ENCODE results near the gene RNF8.
"Not testable (repeated sequence)": the region's sequence is repeated elsewhere in the genome, so short reads cannot be mapped to it uniquely, and the experiment has no call there.

RNF8 gene

DNA sequence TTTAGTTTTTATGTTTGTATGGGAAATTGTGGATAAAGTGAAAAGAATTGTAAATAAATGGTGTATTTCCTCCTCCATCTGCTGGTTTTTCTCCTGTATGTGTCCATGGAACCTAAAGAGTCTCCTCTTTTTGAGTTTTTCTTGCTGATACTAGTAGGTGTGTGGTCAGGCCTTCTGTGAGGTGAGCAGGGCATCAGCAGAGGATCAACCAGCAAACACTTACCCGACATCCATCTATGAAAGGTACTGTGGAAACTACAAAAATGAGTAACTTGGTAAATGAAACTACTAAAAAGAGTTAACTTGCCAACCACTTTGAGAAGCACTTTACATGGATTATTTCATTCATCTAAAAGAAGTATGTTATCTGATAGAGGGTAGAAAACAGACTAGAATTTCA, 20.9 kb upstream of the RNF8 start:
- in situ Hi-C loops (cut with MboI; ENCODE audit: low pct_unique_long_range_greater_than_20kb, low sequenced_read_pairs, unreplicated experiment), result no loop called here
- TF ChIP-seq, protein P1, sequence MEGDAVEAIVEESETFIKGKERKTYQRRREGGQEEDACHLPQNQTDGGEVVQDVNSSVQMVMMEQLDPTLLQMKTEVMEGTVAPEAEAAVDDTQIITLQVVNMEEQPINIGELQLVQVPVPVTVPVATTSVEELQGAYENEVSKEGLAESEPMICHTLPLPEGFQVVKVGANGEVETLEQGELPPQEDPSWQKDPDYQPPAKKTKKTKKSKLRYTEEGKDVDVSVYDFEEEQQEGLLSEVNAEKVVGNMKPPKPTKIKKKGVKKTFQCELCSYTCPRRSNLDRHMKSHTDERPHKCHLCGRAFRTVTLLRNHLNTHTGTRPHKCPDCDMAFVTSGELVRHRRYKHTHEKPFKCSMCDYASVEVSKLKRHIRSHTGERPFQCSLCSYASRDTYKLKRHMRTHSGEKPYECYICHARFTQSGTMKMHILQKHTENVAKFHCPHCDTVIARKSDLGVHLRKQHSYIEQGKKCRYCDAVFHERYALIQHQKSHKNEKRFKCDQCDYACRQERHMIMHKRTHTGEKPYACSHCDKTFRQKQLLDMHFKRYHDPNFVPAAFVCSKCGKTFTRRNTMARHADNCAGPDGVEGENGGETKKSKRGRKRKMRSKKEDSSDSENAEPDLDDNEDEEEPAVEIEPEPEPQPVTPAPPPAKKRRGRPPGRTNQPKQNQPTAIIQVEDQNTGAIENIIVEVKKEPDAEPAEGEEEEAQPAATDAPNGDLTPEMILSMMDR (IDR thresholded peaks at IDR 0.05; ENCODE audit: extremely low read depth, insufficient read depth, missing control alignments), result no peak
- DNase-seq (ENCODE audit: low spot score), result no peak

DNA sequence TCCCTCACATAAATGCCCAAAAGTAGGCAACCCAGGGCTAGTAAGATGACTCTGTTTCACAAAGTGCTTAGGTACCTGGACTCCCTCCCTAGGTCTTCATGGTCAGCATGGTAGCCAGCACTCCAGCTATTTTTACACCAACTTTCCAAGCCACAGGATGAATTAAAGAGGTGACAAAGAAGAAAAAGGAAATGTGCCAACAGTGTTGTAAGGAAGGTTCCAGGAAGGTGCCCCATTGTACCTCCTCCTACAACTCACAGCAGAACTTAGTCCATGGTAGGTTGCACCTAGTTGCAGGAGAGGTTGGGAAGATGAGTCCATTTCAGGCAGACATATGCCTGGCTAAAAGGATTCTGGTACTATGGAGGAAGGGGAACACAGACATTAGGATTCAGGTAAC, 19.7 kb upstream of the RNF8 start:
- TF ChIP-seq, protein P1 (IDR thresholded peaks at IDR 0.05; ENCODE audit: extremely low read depth, insufficient read depth, missing control alignments), result no peak
- in situ Hi-C loops (cut with MboI; ENCODE audit: low pct_unique_long_range_greater_than_20kb, low sequenced_read_pairs, unreplicated experiment), result no loop called here
- DNase-seq (ENCODE audit: low spot score), result no peak

DNA sequence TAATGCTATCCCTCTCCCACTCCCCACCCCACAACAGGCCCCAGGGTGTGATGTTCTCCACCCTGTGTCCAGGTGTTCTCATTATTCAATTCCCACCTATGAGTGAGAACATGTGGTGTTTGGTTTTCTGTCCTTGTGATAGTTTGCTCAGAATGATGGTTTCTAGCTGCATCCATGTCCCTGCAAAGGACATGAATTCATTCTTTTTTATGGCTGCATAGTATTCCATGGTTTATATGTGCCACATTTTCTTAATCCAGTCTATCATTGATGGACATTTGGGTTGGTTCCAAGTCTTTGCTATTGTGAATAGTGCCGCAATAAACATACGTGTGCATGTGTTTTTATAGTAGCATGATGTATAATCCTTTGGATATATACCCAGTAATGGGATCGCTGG, 15.5 kb upstream of the RNF8 start:
- DNase-seq (ENCODE audit: low spot score); in situ Hi-C loops (cut with MboI; ENCODE audit: low pct_unique_long_range_greater_than_20kb, low sequenced_read_pairs, unreplicated experiment): not testable (repeated sequence)

DNA sequence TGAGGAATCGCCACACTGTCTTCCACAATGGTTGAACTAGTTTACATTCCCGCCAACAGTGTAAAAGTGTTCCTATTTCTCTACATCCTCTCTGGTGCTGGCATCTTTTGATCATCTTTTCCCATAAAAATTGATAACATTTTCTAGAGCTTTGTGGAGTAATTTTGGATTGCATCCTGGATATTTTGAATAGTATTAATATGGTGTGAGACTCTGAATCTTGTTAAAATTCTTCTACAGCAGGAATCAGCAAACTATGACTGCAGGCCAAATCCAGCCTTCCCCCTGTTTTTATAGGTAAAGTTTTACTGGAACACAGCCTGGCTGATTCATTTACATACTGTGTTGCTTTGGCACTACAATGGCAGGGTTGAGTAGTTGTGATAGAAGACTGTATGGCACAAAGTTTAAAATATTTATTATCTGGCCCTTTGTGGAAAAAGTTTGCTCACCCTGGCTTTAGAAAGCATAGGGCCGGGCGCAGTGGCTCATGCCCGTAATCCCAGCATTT, 15.0 kb upstream of the RNF8 start:
- in situ Hi-C loops (cut with MboI; ENCODE audit: low pct_unique_long_range_greater_than_20kb, low sequenced_read_pairs, unreplicated experiment), result no loop called here
- TF ChIP-seq, protein P1 (IDR thresholded peaks at IDR 0.05; ENCODE audit: extremely low read depth, insufficient read depth, missing control alignments), result no peak
- DNase-seq (ENCODE audit: low spot score), result no peak

DNA sequence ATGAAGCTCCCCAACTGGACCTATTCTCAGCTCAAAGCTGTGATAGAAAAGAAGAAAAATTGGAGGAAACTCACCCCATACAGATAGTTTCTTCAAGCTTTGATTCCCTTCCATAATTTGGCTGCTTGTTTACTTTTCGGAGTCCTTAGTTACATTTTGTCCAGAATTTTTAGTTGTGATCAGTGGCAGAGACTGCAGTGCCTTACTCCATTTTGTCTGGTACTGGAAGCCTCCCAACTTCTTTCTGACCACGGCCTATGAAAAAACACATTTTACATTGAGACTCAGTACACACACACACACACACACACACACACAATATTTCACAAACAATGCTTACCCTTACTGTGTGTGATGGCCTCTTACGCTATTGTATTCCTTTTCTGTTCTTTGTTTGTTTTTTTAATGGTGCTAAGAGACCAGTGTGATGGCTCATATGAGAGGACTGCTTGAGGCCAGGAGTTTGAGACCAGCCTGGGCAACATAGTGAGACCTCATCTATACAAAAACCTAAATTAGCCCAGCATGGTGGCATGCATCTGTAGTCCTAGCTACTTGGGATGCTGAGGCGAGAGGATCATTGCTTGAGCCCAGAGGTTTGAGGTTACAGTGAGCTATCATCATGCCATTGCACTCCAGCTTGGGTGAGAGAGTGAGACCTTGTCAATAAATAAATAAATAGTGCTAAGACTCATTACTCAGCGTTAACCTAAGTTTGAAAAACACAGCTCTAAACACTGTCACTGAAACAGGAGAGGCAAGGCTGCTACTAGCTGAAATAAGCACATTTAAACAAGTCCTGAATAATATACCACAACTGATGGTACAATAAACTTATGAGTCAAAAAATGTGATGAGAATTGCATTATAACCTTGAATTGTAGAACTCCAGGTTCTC, 13.8 kb upstream of the RNF8 start:
- TF ChIP-seq, protein P1 (IDR thresholded peaks at IDR 0.05; ENCODE audit: extremely low read depth, insufficient read depth, missing control alignments), result no peak
- no peak for DNase-seq (ENCODE audit: low spot score)
- in situ Hi-C loops (cut with MboI; ENCODE audit: low pct_unique_long_range_greater_than_20kb, low sequenced_read_pairs, unreplicated experiment), result no loop called here

DNA sequence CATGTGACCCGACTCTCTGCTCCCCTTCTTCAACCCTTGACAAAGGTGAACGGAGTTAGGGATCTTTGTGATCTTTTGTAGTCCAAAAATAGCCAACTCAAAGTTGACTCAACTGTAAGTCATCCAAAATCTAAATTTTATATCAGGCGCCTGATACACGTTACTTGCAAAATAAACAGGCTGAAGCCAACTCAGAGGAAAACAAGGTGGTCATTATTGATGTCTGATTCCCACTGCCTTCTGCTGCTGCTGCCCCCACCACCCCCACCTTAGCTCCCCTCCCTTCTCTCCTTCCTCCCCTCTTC, 13.2 kb upstream of the RNF8 start:
- DNase-seq (ENCODE audit: low spot score), result no peak
- in situ Hi-C loops (cut with MboI; ENCODE audit: low pct_unique_long_range_greater_than_20kb, low sequenced_read_pairs, unreplicated experiment), result no loop called here

DNA sequence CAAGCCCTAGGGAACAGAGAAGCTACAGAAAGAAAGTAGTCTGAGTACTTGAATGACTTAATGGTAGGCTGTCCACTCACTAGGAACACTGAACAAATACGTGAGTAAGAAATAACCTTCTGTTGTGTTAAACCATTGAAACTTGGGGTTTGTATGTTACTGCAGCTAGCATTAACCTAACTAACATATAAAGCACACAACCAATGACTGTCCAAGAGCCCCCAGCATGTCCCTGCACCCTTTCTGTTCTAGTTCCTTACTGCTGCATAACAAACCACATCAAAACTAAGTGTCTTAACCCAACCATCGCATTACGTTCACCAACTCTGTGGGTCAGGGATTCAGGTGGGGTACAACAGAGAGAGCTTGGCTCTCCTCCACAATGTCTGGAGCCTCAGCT, 10.5 kb upstream of the RNF8 start:
- in situ Hi-C loops (cut with MboI; ENCODE audit: low pct_unique_long_range_greater_than_20kb, low sequenced_read_pairs, unreplicated experiment), result no loop called here
- TF ChIP-seq, protein P1 (IDR thresholded peaks at IDR 0.05; ENCODE audit: extremely low read depth, insufficient read depth, missing control alignments), result no peak
- DNase-seq (ENCODE audit: low spot score), result no peak

More for the DNA sequence above, 13.2 kb upstream of the RNF8 start:
- TF ChIP-seq, protein P1 (IDR thresholded peaks at IDR 0.05; ENCODE audit: extremely low read depth, insufficient read depth, missing control alignments), result no peak
